DOHH2 (cell line): ENCODE results near the gene DCLRE1A.

Experiments used
- EZH2phosphoT487 ChIP-seq: fragments of 200-600 bp; sonication (generic); IDR thresholded peaks from 2 replicates; pipeline ENCODE4 v1.6.1; 2017; ENCODE audit warnings: borderline replicate concordance, mild to moderate bottlenecking, antibody characterized with exemption, low read length, moderate library complexity, mixed read lengths
- TF ChIP-seq, protein P1 (sequence below): fragments of 200-600 bp; sonication (generic); IDR thresholded peaks from one replicate; pipeline ENCODE4 v1.5.1; 2014; ENCODE audit warnings: antibody characterized with exemption, mild to moderate bottlenecking, low read depth, low read length; ENCODE audit not compliant: poor library complexity, severe bottlenecking

GRCh38 chr10:113791691-113792090 is 62.2 kb downstream of the DCLRE1A start:
- TF ChIP-seq, protein P1, sequence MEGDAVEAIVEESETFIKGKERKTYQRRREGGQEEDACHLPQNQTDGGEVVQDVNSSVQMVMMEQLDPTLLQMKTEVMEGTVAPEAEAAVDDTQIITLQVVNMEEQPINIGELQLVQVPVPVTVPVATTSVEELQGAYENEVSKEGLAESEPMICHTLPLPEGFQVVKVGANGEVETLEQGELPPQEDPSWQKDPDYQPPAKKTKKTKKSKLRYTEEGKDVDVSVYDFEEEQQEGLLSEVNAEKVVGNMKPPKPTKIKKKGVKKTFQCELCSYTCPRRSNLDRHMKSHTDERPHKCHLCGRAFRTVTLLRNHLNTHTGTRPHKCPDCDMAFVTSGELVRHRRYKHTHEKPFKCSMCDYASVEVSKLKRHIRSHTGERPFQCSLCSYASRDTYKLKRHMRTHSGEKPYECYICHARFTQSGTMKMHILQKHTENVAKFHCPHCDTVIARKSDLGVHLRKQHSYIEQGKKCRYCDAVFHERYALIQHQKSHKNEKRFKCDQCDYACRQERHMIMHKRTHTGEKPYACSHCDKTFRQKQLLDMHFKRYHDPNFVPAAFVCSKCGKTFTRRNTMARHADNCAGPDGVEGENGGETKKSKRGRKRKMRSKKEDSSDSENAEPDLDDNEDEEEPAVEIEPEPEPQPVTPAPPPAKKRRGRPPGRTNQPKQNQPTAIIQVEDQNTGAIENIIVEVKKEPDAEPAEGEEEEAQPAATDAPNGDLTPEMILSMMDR = no peak
- TF ChIP-seq EZH2phosphoT487 = no peak
